H54 (cell line): Measurements from ENCODE around the gene ID3.

ENCODE experiments used
- DNase-seq: peaks from one replicate; pipeline ENCODE4 v3.0.0; 2011; ENCODE audit warnings: low spot score, mixed read lengths; ENCODE audit not compliant: insufficient read length
- FAIRE-seq: peaks from 3 replicates; lab custom pipeline; 2011; peaks lifted over from hg19 to GRCh38; lab: Jason Lieb, UNC
- POLR2A ChIP-seq: IDR thresholded peaks from 2 replicates; pipeline ENCODE4 v1.6.1; 2011; ENCODE audit warnings: low read depth, mild to moderate bottlenecking, low read length

ID3 gene

GRCh38 chr1:23559136-23559984, at the start of gene ID3:
TSS of gene ID3 (minus strand) at chr1:23559501. CDS start at chr1:23559426, 75 bp downstream.
- peak; percentile 93 for TF ChIP-seq POLR2A
- FAIRE-seq (no peak), DNase-seq (no peak)

GRCh38 chr1:23607944-23608343, 48.6 kb upstream of the ID3 start:
- DNase-seq (no peak), FAIRE-seq (no peak)
- TF ChIP-seq POLR2A: no peak

DNA sequence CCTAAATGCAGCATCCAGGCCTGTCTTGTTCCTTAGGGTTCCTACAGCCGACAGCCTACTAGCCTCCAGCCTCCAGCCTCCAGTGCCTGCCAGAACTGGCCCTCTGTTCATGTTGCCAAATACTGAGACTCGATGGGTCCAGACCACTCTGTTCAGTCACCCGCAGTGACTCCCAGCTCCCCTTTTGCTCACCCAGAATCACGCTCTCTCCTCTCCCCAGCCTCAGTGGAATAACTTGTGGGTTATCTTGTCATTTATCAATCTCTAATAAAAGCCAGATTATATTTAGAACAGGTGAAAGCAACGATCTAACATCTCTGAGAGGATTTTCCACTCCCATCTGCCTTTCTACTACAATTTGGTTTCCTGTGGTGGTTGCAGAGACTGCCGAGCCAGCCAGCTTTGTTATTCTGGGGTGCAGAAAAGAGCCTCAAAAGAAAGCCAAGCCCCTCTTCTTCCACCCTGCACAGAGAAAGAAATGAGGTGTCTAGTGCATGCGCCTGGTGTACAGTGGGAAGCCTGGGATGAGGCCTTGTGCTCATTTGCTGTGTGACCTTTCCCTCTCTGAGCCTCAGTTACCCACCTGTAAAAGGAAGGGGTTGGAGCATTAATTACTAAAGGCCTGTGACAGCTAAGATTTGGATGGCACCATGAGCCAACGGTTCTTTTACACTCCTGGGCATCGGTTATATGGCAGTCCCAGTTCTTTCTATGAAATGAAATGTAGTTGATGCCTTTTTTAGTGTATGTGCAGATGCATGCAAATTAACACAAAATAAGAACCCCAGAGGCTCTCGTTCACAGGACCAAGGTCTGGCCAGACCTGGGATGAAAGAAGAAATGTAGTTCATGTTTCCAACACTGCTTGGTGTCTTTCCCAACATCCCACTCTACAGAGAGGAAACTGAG, 42.9 kb upstream of the ID3 start:
- DNase-seq: no peak
- TF ChIP-seq POLR2A: no peak
- no peak for FAIRE-seq

- DNase-seq (no peak), FAIRE-seq (no peak)
- TF ChIP-seq POLR2A: no peak
Observed at GRCh38 chr1:23601135-23601967, 42.0 kb upstream of the ID3 start.

GRCh38 chr1:23600283-23600682, 41.0 kb upstream of the ID3 start:
- DNase-seq (no peak), FAIRE-seq (no peak)
- no peak for TF ChIP-seq POLR2A

GRCh38 chr1:23599125-23599524, 39.8 kb upstream of the ID3 start:
- DNase-seq (no peak), FAIRE-seq (no peak)
- TF ChIP-seq POLR2A: no peak

- FAIRE-seq: no peak
- no peak for DNase-seq
Observed at GRCh38 chr1:23598424-23598823, 39.1 kb upstream of the ID3 start.

DNA sequence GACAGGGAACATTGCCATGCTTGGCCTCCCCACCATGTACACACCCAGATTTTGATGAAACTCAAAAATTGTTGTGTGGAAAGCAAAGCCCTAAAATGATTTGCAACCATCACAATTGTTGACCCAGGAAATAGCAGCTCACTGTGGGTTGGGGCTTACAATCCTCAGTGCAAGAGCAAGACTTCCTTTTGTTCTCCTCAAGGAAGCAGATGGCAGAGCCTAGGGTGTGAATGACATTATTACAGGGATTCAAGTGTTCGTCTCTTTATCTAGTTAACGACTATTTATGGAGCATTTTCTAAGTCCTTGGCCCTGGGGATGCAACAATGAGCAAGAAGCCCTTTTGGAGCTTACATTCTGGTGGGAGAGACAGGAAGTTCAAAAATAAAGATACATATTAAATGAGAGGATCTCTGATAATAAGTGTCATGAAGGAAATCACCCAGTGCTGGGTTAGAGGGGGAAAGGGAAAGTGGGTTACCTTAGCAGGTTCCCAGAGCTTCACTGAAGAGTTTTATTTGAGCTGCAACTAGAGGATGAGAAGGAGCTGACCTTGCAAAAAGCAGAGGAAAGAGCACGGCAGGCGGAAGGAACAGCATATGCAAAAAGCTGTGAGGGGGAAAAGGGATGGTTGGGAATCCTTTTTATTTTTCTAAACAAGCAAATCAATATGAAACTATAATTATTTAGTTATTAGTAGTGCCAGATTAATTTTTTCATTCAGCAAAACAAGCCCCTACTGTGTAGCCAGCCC, 38.5 kb upstream of the ID3 start:
- no peak for TF ChIP-seq POLR2A
- DNase-seq (no peak), FAIRE-seq (no peak)

More at GRCh38 chr1:23598424-23598823, 39.1 kb upstream of the ID3 start:
- no peak for TF ChIP-seq POLR2A

DNA sequence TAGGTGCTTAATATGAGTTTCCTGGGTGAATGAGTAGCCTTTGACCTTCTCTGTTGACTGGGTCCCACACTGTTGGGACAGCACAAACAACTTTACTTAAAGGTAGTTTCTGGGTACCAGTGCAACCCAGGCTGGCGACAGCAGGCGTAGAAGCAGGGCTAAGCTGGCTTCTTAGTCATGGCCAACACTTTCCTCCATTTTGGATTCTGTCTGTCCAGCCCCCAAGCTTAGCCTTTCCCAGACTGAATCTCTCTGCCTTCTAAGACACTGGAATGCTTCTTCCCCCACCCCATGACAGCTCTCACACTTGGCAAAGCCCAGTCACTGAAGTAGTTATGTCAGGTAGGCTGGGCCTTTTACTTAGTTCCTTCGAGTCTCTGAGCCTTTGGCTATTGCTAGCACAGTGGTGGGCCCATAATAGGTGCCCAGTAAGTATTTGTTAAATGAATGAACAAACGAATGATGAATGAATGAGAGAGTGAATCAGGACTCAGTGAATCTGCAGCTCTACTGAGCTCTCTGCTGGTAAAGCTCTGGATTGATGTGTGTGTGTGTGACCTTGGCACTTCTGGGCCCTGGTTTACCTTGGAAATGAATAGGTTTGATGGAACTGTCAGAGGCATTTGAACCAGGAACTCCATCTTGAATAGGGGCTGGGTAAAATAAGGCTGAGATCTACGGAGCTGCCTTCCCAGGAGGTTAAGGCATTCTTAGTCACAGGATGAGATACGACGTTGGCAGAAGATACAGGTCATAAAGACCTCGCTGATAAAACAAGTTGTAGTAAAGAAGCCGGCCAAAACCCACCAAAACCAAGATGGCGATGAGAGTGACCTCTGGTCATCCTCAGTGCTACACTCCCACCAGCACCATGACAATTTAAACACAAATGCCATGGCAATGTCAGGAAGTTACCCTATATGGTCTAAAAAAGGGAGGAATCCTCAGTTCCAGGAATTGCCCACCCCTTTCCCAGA, 37.4 kb upstream of the ID3 start:
- no peak for TF ChIP-seq POLR2A
- no peak for DNase-seq
- no peak for FAIRE-seq

GRCh38 chr1:23594927-23595353, 35.6 kb upstream of the ID3 start:
- FAIRE-seq (no peak), DNase-seq (no peak)
- no peak for TF ChIP-seq POLR2A

DNA sequence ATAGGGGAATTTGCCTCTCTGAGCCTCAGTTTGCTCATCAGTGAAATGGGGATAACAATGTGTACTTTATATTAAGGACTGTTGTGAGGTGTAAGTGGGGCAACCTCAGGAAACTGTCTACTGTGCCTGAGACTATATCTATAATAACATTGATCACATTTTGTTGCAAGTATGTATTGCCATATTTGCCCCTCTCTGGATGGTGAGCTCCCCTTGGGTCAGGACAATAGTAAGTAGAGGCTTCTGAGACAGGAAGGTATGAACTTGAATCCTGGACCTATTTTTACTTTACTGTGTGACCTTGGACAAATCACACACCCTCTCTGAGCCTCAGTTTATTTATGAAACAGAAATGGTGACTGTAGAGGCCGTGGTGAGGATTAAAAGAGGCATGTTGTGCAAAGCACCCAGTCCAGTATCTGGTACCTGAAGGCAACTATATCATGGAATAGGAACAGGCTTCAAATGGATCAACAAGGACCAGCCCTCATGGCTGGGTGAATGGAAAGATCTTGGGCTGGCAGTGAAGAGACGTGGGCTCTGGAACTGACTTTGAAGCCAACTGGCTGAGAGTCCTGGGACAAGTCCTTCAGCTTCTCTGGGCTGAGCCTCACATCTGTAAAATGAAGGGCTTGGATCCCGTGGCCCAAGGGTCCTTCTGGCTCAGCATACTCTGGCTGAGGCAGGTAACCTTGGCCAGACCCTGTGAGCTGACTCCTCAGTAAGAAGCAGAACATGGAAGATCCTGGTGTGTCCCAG, 35.0 kb upstream of the ID3 start:
- no peak for TF ChIP-seq POLR2A
- no peak for DNase-seq
- no peak for FAIRE-seq
